Osteocyte (in vitro differentiated cells): ENCODE measurements around the gene OPRL1. TPM values are rescaled to one million over a fixed set of nuclear protein-coding genes. Genes with fewer than 3 reads are reported as not detected.
A peak's percentile ranks its signal among the peaks of the same experiment; 100 is the strongest.

Source experiments
- DNase-seq: peaks from one replicate; pipeline ENCODE4 v3.0.0; 2021; ENCODE audit warnings: mixed read lengths; ENCODE audit not compliant: unreplicated experiment; ENCODE audit errors: extremely low spot score
- H3K27ac Mint-ChIP-seq: one replicate; pipeline ENCODE4 v1.8.0; 2021; ENCODE audit warnings: mild to moderate bottlenecking, mixed read lengths; ENCODE audit not compliant: unreplicated experiment
- H3K27me3 Mint-ChIP-seq: one replicate; pipeline ENCODE4 v1.8.0; 2021; ENCODE audit warnings: mixed read lengths; ENCODE audit not compliant: unreplicated experiment
- H3K36me3 Mint-ChIP-seq: one replicate; pipeline ENCODE4 v1.8.0; 2021; ENCODE audit warnings: mixed read lengths; ENCODE audit not compliant: unreplicated experiment
- H3K4me1 Mint-ChIP-seq: one replicate; pipeline ENCODE4 v1.8.0; 2021; ENCODE audit warnings: mixed read lengths; ENCODE audit not compliant: unreplicated experiment
- H3K4me3 Mint-ChIP-seq: one replicate; pipeline ENCODE4 v1.8.0; 2021; ENCODE audit warnings: mild to moderate bottlenecking, moderate library complexity, mixed read lengths; ENCODE audit not compliant: unreplicated experiment
- H3K9me3 Mint-ChIP-seq: one replicate; pipeline ENCODE4 v1.8.0; 2021; ENCODE audit warnings: mixed read lengths; ENCODE audit not compliant: unreplicated experiment
- total RNA-seq: library from RNA; stranded (reverse); gene quantifications from 2 replicates; pipeline ENCODE4 v1.2.1, GENCODE V29; 2021
- TF ChIP-seq, protein P1 (sequence below): fragments of 200-600 bp; sonication (generic); IDR thresholded peaks from 2 replicates; pipeline ENCODE4 v1.5.0; 2021; ENCODE audit warnings: antibody characterized with exemption, mild to moderate bottlenecking, moderate library complexity

OPRL1 gene
- total RNA-seq, 1 donor from 2014 or later: 2.1 TPM

- no peak for DNase-seq
- Mint-ChIP-seq H3K36me3 (no peaks in the 10 kb centered on the region), H3K4me1 (peaks cover 33% of the 10 kb centered on the region), H3K4me3 (no peak overlapping the region), H3K27me3 (no peaks in the 10 kb centered on the region), H3K27ac (peak overlapping the region; percentile 45), H3K9me3 (no peaks in the 10 kb centered on the region)
- TF ChIP-seq, protein P1, sequence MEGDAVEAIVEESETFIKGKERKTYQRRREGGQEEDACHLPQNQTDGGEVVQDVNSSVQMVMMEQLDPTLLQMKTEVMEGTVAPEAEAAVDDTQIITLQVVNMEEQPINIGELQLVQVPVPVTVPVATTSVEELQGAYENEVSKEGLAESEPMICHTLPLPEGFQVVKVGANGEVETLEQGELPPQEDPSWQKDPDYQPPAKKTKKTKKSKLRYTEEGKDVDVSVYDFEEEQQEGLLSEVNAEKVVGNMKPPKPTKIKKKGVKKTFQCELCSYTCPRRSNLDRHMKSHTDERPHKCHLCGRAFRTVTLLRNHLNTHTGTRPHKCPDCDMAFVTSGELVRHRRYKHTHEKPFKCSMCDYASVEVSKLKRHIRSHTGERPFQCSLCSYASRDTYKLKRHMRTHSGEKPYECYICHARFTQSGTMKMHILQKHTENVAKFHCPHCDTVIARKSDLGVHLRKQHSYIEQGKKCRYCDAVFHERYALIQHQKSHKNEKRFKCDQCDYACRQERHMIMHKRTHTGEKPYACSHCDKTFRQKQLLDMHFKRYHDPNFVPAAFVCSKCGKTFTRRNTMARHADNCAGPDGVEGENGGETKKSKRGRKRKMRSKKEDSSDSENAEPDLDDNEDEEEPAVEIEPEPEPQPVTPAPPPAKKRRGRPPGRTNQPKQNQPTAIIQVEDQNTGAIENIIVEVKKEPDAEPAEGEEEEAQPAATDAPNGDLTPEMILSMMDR: no peak
Observed at GRCh38 chr20:64051561-64052325, 28.1 kb upstream of the OPRL1 start.

- no peak for DNase-seq
- peaks cover 35% of the 10 kb centered on the region for H3K4me1 Mint-ChIP-seq
- no peaks in the 10 kb centered on the region for H3K36me3 Mint-ChIP-seq
- H3K9me3 Mint-ChIP-seq: no peaks in the 10 kb centered on the region
- TF ChIP-seq, protein P1: no peak
- no peaks in the 10 kb centered on the region for H3K27me3 Mint-ChIP-seq
- no peak overlapping the region for H3K27ac Mint-ChIP-seq
- no peak overlapping the region for H3K4me3 Mint-ChIP-seq
Observed at GRCh38 chr20:64052326-64052722, 27.6 kb upstream of the OPRL1 start.

DNA sequence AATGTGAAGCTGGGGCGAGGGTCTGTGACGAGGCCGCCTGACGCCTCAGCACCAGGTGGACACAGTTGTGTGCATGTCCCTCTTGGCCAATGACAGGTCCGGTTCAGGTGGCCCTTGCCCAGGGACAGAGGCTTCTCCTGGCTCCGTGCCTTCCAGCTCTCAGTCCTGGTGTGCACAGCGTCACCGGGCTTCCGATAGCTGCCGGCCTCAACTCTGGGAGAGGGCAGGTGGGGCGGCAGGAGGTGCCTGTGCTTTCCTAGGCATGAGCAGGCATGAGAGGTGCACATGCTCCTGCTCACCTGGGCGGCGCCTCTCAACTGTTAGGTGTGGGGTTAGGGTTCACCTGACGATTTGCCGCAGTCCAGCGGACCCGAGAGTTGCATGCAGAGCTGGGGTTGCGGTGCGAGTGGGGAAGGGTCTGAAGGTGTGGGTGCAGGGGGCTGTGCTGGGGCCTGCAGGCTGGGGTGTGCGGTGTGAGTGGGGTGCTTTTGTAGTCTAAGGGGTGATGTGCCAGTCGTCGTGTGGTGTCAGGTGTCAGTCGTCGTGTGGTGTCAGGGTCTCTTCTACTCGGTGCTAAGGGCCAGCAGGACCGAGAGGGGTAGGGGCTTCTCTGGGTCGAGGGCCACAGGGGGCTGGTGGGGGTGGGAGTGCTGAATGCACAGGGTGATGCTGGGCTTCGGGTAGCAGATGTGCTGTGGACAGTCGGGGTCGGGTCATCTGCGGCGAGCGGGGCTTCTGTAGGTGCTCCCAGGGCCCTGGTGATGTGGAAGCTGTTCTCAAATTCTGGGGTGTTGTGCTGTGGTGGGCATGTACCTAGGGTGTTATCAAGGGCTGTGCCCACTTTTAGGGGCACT, 26.7 kb upstream of the OPRL1 start:
- Mint-ChIP-seq H3K36me3 (no peaks in the 10 kb centered on the region), H3K27ac (no peak overlapping the region), H3K4me3 (no peak overlapping the region), H3K4me1 (peaks cover 44% of the 10 kb centered on the region), H3K27me3 (no peaks in the 10 kb centered on the region), H3K9me3 (no peaks in the 10 kb centered on the region)
- no peak for DNase-seq
- TF ChIP-seq, protein P1: no peak

- Mint-ChIP-seq H3K27me3 (no peaks in the 10 kb centered on the region), H3K36me3 (no peaks in the 10 kb centered on the region), H3K4me3 (peak overlapping the region; percentile 29), H3K4me1 (peaks cover 48% of the 10 kb centered on the region), H3K27ac (peak overlapping the region; percentile 78), H3K9me3 (no peaks in the 10 kb centered on the region)
- no peak for DNase-seq
- TF ChIP-seq, protein P1: peak; percentile 47
Observed at GRCh38 chr20:64053841-64054661, 25.8 kb upstream of the OPRL1 start.
